ENCODE results near the gene TCF12. TPM values are rescaled to one million over a fixed set of nuclear protein-coding genes. Genes with fewer than 3 reads are reported as not detected.
A peak's percentile ranks its signal among the peaks of the same experiment; 100 is the strongest.

The TCF12 gene
- total RNA-seq, 1 donor from 2014 or later = 164 TPM

- Mint-ChIP-seq H3K4me1 (ENCODE audit: unreplicated experiment) (peaks cover 41% of the 10 kb centered on the region), H3K27ac (ENCODE audit: unreplicated experiment) (peak overlapping the region; percentile 75), H3K4me3 (ENCODE audit: unreplicated experiment) (no peak overlapping the region), H3K27me3 (ENCODE audit: unreplicated experiment) (no peaks in the 10 kb centered on the region), H3K36me3 (ENCODE audit: unreplicated experiment) (no peaks in the 10 kb centered on the region), H3K9me3 (ENCODE audit: unreplicated experiment) (no peaks in the 10 kb centered on the region)
- TF ChIP-seq CTCF (IDR thresholded peaks at IDR 0.05) = no peak
- no peak for DNase-seq (ENCODE audit: extremely low spot score, unreplicated experiment)
These were observed 66.4 kb downstream of the TCF12 start for GRCh38 chr15:56984681-56985481.

GRCh38 chr15:56985856-56986255 lies 67.4 kb downstream of the TCF12 start:
- peak overlapping the region; percentile 38 for H3K27ac Mint-ChIP-seq (ENCODE audit: unreplicated experiment)
- DNase-seq (ENCODE audit: extremely low spot score, unreplicated experiment) = no peak
- no peak overlapping the region for H3K4me3 Mint-ChIP-seq (ENCODE audit: unreplicated experiment)
- H3K27me3 Mint-ChIP-seq (ENCODE audit: unreplicated experiment) = no peaks in the 10 kb centered on the region
- peaks cover 43% of the 10 kb centered on the region for H3K4me1 Mint-ChIP-seq (ENCODE audit: unreplicated experiment)
- no peak for TF ChIP-seq CTCF (IDR thresholded peaks at IDR 0.05)
- no peaks in the 10 kb centered on the region for H3K9me3 Mint-ChIP-seq (ENCODE audit: unreplicated experiment)
- no peaks in the 10 kb centered on the region for H3K36me3 Mint-ChIP-seq (ENCODE audit: unreplicated experiment)

- H3K9me3 Mint-ChIP-seq (ENCODE audit: unreplicated experiment) = no peaks in the 10 kb centered on the region
- H3K36me3 Mint-ChIP-seq (ENCODE audit: unreplicated experiment) = no peaks in the 10 kb centered on the region
- no peaks in the 10 kb centered on the region for H3K27me3 Mint-ChIP-seq (ENCODE audit: unreplicated experiment)
- no peak overlapping the region for H3K4me3 Mint-ChIP-seq (ENCODE audit: unreplicated experiment)
- DNase-seq (ENCODE audit: extremely low spot score, unreplicated experiment) = no peak
- no peak for TF ChIP-seq CTCF (IDR thresholded peaks at IDR 0.05)
- H3K4me1 Mint-ChIP-seq (ENCODE audit: unreplicated experiment) = peaks cover 43% of the 10 kb centered on the region
- no peak overlapping the region for H3K27ac Mint-ChIP-seq (ENCODE audit: unreplicated experiment)
These were observed 68.8 kb downstream of the TCF12 start for GRCh38 chr15:56987286-56987685.

GRCh38 chr15:56988219-56988618 lies 69.8 kb downstream of the TCF12 start:
- TF ChIP-seq CTCF (IDR thresholded peaks at IDR 0.05) = no peak
- no peak overlapping the region for H3K4me3 Mint-ChIP-seq (ENCODE audit: unreplicated experiment)
- no peak overlapping the region for H3K27ac Mint-ChIP-seq (ENCODE audit: unreplicated experiment)
- no peak for DNase-seq (ENCODE audit: extremely low spot score, unreplicated experiment)
- peaks cover 43% of the 10 kb centered on the region for H3K4me1 Mint-ChIP-seq (ENCODE audit: unreplicated experiment)
- H3K27me3 Mint-ChIP-seq (ENCODE audit: unreplicated experiment) = no peaks in the 10 kb centered on the region
- H3K36me3 Mint-ChIP-seq (ENCODE audit: unreplicated experiment) = peaks cover 6% of the 10 kb centered on the region
- H3K9me3 Mint-ChIP-seq (ENCODE audit: unreplicated experiment) = no peaks in the 10 kb centered on the region

GRCh38 chr15:56989411-56989924 lies 71.0 kb downstream of the TCF12 start:
- peaks cover 18% of the 10 kb centered on the region for H3K36me3 Mint-ChIP-seq (ENCODE audit: unreplicated experiment)
- TF ChIP-seq CTCF (IDR thresholded peaks at IDR 0.05) = no peak
- H3K9me3 Mint-ChIP-seq (ENCODE audit: unreplicated experiment) = peaks cover 5% of the 10 kb centered on the region
- no peak overlapping the region for H3K4me3 Mint-ChIP-seq (ENCODE audit: unreplicated experiment)
- no peaks in the 10 kb centered on the region for H3K27me3 Mint-ChIP-seq (ENCODE audit: unreplicated experiment)
- peaks cover 43% of the 10 kb centered on the region for H3K4me1 Mint-ChIP-seq (ENCODE audit: unreplicated experiment)
- no peak overlapping the region for H3K27ac Mint-ChIP-seq (ENCODE audit: unreplicated experiment)
- no peak for DNase-seq (ENCODE audit: extremely low spot score, unreplicated experiment)

Measured in osteocyte (in vitro differentiated cells).